GM21367 (cell line): ENCODE measurements around the gene TSPAN5.

Source experiments
- ATAC-seq: cut with Tn5 transposase; IDR thresholded peaks from one replicate; pipeline ENCODE4 v1.9.1; 2021; ENCODE audit not compliant: unreplicated experiment

TSPAN5 gene

GRCh38 chr4:98620087-98620784, 38.2 kb downstream of the TSPAN5 start:
- no peak for ATAC-seq

- no peak for ATAC-seq
Measured at GRCh38 chr4:98619180-98619579, 39.2 kb downstream of the TSPAN5 start.

- no peak for ATAC-seq
Measured at GRCh38 chr4:98618680-98619079, 39.7 kb downstream of the TSPAN5 start.

GRCh38 chr4:98617358-98618047, 40.9 kb downstream of the TSPAN5 start:
- ATAC-seq: no peak

GRCh38 chr4:98615991-98616390, 42.4 kb downstream of the TSPAN5 start:
- no peak for ATAC-seq

GRCh38 chr4:98614662-98615061, 43.7 kb downstream of the TSPAN5 start:
- ATAC-seq: no peak

- ATAC-seq: no peak
Measured at GRCh38 chr4:98614094-98614493, 44.3 kb downstream of the TSPAN5 start.

- no peak for ATAC-seq
Measured at GRCh38 chr4:98613453-98614075, 44.8 kb downstream of the TSPAN5 start.

- ATAC-seq: no peak
Measured at GRCh38 chr4:98612318-98613250, 45.8 kb downstream of the TSPAN5 start.

- no peak for ATAC-seq
Measured at GRCh38 chr4:98611677-98612317, 46.6 kb downstream of the TSPAN5 start.

- ATAC-seq: no peak
Measured at GRCh38 chr4:98610926-98611676, 47.3 kb downstream of the TSPAN5 start.

- no peak for ATAC-seq
Measured at GRCh38 chr4:98610431-98610830, 48.0 kb downstream of the TSPAN5 start.

GRCh38 chr4:98609934-98610333, 48.5 kb downstream of the TSPAN5 start:
- ATAC-seq: no peak

- ATAC-seq: no peak
Measured at GRCh38 chr4:98608356-98608755, 50.1 kb downstream of the TSPAN5 start.

GRCh38 chr4:98606894-98607293, 51.5 kb downstream of the TSPAN5 start:
- no peak for ATAC-seq

GRCh38 chr4:98605216-98605615, 53.2 kb downstream of the TSPAN5 start:
- ATAC-seq: no peak

- ATAC-seq: no peak
Measured at GRCh38 chr4:98604723-98605122, 53.7 kb downstream of the TSPAN5 start.

GRCh38 chr4:98603683-98604521, 54.5 kb downstream of the TSPAN5 start:
- no peak for ATAC-seq

GRCh38 chr4:98602270-98602669, 56.1 kb downstream of the TSPAN5 start:
- no peak for ATAC-seq
